ENCODE measurements around the gene DTNB. TPM values are rescaled to one million over a fixed set of nuclear protein-coding genes. Genes with fewer than 3 reads are reported as not detected.
"Not testable (repeated sequence)": the region's sequence is repeated elsewhere in the genome, so short reads cannot be mapped to it uniquely, and the experiment has no call there.

The DTNB gene
- total RNA-seq, 4 donors from 2014 or later, result 5.2 to 9.9 (median 9.2) TPM

- DNase-seq (ENCODE audit: low spot score) (no peak), ATAC-seq (ENCODE audit: low FRiP score) (no peak)
- TF ChIP-seq, protein P1, sequence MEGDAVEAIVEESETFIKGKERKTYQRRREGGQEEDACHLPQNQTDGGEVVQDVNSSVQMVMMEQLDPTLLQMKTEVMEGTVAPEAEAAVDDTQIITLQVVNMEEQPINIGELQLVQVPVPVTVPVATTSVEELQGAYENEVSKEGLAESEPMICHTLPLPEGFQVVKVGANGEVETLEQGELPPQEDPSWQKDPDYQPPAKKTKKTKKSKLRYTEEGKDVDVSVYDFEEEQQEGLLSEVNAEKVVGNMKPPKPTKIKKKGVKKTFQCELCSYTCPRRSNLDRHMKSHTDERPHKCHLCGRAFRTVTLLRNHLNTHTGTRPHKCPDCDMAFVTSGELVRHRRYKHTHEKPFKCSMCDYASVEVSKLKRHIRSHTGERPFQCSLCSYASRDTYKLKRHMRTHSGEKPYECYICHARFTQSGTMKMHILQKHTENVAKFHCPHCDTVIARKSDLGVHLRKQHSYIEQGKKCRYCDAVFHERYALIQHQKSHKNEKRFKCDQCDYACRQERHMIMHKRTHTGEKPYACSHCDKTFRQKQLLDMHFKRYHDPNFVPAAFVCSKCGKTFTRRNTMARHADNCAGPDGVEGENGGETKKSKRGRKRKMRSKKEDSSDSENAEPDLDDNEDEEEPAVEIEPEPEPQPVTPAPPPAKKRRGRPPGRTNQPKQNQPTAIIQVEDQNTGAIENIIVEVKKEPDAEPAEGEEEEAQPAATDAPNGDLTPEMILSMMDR (IDR thresholded peaks at IDR 0.05), result no peak
Measured at GRCh38 chr2:25411753-25412152, 261.6 kb downstream of the DTNB start.

DNA sequence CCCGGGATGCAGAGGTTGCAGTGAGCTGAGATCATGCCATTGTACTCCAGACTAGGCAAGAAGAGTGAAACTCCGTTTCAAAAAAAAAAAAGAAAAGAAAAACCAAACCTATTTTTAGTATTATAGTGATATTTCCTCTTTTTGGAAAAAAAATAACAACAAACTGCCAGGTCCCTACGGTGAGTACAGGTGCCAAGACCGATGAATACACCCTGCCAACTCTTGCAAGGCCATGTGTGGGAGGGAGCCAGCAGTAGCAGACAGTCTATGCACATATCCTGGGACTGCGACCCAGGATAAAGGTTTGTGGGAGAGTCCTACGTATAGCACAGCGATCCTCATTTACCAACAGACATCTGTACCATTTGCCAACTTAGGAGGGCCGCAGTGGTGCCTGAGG lies 262.1 kb downstream of the DTNB start:
- ATAC-seq (ENCODE audit: low FRiP score), result no peak
- no peak for DNase-seq (ENCODE audit: low spot score)

GRCh38 chr2:25410370-25410769 lies 263.0 kb downstream of the DTNB start:
- DNase-seq (ENCODE audit: low spot score) (no peak), ATAC-seq (ENCODE audit: low FRiP score) (no peak)
- TF ChIP-seq, protein P1 (IDR thresholded peaks at IDR 0.05), result no peak

More for the DNA sequence above, 262.1 kb downstream of the DTNB start:
- TF ChIP-seq, protein P1 (IDR thresholded peaks at IDR 0.05), result no peak

DNA sequence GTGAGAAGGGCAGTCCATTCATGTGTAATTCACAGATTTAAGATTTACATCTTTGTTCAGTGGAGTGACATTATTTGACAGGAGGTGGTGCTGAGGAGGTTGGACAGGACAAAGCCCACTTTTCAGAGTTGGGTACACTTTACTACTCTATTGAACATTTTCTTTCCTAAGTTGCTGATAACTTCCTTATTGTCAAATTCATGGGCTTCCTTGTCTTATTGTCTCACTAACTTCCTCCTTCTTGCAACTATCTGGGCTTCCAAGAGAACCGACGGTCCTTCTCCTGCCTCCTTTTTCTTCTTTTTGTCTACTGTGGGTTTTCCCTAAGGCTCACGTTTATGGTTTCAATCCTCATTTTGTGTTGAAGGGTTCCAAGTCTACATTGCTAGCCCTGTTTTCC lies 263.9 kb downstream of the DTNB start:
- TF ChIP-seq, protein P1 (IDR thresholded peaks at IDR 0.05), result no peak
- ATAC-seq (ENCODE audit: low FRiP score) (no peak), DNase-seq (ENCODE audit: low spot score) (no peak)

DNA sequence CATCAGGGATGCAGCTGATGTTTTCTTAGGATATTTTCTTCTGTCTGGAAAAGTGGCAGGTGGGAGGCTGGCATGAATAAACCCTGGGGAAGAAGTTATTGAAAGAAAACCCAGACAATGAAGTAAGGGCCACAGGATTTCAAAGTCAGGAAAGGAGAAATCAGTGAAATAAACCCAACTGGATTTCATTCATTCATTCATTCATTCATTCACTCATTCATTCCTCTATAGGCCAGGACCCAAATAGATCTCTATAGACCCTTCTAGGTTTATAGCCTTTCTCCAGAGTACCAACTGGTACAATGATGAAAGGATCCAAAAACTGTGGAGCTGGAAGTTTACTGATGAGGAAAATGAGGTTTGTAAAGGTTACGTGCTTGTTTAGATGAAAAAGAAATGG lies 264.3 kb downstream of the DTNB start:
- no peak for ATAC-seq (ENCODE audit: low FRiP score)
- TF ChIP-seq, protein P1 (IDR thresholded peaks at IDR 0.05), result no peak

GRCh38 chr2:25405611-25406295 lies 267.6 kb downstream of the DTNB start:
- TF ChIP-seq, protein P1 (IDR thresholded peaks at IDR 0.05), result no peak
- DNase-seq (ENCODE audit: low spot score) (no peak), ATAC-seq (ENCODE audit: low FRiP score) (no peak)

More for the DNA sequence above, 264.3 kb downstream of the DTNB start:
- DNase-seq (ENCODE audit: low spot score), result no peak

- not testable (repeated sequence) for ATAC-seq (ENCODE audit: low FRiP score); DNase-seq (ENCODE audit: low spot score)
Measured at GRCh38 chr2:25403120-25403760, 270.1 kb downstream of the DTNB start.
